GF-D8 (cell line): ENCODE data around the gene GTSF1L.
"Not testable (repeated sequence)": the region's sequence is repeated elsewhere in the genome, so short reads cannot be mapped to it uniquely, and the experiment has no call there.

Experiments used
- DNase-seq: peaks from one replicate; lab custom pipeline; 2025; lab: John Stamatoyannopoulos, UW

Gene GTSF1L

DNA sequence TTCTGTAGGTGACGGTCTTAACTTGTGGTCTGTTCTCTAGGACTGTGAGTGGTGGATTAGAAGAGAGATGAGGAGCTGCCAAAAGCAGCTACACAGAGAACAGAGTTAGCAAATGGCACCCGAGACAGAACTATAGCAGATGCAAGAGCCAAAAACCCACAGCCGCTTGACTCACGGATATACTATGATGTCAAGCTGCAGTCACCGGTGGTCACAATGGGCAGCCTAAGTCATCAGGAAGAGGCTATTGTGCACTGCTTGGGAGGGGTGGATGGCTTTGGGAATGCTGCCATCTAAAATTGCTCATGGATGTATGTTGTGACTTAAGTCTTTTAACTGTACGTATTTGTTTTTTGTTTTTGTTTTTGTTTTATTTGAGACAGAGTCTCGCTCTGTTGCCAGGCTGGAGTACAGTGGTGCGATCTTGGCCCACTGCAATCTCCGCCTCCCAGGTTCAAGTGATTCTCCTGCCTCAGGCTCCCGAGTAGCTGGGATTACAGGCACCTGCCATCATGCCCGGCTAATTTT is at the start of gene GTSF1L:
Gene GTSF1L, minus strand, starts transcription at position 192 of the 528 bp plus-strand sequence. CDS start 308 bp downstream, outside the sequence.
- DNase-seq: no peak

DNA sequence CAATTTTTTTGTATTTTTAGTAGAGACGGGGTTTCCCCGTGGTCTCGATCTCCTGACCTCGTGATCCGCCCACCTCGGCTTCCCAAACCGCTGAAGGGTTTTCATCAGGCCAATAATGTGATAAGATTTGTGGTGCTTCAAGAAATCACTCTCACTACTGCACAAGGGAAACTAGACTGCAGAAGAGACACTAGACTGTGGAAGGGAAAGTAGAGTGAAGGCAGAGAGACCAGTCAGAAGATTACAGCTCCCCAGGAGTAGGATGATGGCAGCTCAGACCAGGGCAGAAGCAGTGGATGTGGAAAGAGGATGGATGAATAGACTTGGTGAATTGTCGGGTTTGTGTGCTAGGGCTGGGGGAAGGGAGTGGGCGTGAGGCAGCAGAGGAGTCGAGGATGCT is 48.0 kb upstream of the GTSF1L start:
- no peak for DNase-seq

DNA sequence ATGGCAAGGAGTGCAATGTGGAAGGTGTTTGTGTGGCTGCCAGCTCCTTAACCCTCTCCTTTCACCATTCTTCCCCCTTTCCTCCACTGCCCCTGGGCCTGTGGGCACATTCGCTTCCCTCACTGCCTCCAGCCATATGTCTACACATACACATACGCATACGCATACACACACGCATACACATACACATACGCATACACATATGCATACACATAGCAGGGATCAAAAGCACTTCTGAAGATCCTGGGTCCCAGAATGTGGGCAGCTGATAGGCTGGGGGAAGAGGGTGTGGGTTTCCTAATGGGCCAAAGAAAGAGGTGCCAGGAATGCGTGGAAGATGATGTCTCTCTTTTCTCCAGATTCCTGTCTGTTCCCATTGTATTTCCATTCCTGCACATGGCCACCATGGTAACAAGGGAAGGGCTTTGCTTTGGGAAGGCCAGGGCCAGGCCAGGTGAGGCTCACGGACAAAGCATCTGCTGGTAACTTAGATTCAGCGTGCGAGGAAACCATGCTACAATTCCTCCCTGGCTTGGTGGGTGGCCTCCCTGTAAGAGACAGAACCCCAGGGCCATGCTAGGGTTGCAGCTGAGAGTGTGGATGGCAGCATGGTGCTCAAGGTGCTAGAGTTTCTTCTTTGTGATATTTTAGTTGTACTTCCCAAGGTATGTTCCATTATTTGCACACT is 44.8 kb upstream of the GTSF1L start:
- DNase-seq: no peak

GRCh38 chr20:43770342-43770741 is 43.5 kb upstream of the GTSF1L start:
- no peak for DNase-seq

GRCh38 chr20:43767686-43768474 is 41.1 kb upstream of the GTSF1L start:
- DNase-seq: no peak

DNA sequence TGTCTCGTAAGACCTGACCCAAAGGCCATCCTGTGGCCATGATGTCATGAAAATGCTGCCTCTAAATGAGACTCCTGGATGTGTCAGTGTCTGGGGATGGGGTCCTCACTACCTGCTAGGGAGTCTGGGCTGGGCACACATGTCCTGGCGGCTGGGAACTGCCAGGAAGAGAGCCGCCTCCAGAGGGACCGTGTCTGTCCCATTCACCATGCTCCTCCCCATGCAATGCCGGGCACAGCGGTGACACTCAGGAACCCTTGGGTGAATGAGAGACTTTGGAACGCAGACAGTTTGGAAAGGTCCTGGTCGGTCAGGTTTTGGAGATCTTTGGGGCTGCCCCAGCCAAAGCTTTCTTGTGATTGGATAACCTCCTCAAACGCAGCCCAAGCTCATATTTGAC is 40.1 kb upstream of the GTSF1L start:
- DNase-seq: no peak

GRCh38 chr20:43766385-43766784 is 39.6 kb upstream of the GTSF1L start:
- DNase-seq: no peak

DNA sequence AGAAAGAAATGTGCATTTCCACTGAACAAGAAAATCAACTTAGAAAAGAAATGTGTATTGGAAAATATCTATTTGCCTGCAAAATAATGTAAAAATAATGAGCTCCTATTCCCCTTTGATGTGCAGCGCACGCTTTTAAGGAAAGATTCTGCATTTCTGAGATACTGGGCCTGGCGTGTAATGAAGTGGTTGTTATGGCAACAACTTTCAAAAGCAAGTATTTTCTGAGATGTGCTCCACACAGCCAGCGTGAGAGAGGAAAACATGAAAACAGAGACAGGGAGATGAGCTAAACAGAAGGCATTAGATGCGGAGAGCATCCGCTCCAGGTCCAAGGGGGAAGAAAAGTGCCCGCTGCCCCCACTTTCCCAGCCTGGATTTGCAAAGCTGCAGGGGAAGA is 39.1 kb upstream of the GTSF1L start:
- DNase-seq: no peak

DNA sequence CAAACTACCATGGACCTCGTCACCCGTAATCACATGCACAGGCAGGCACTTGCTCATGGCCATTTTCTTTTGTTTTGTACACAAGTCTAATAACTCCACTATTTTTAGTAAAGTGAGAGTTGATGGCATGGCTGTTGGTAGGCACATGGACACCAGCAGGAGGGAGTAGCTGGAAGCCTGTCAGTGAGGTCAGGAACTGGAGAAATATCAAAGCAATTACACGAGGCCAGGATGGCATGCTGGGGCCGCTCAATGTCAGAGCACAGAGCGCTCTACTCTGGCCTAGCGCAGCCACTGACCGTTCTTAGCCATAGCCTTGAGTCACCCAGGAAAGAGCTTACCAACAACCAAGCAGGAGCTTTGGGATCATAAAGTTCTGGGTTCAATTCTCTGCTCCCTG is 36.1 kb upstream of the GTSF1L start:
- no peak for DNase-seq

- DNase-seq: no peak
These were observed 34.9 kb upstream of the GTSF1L start for GRCh38 chr20:43761386-43762340.

DNA sequence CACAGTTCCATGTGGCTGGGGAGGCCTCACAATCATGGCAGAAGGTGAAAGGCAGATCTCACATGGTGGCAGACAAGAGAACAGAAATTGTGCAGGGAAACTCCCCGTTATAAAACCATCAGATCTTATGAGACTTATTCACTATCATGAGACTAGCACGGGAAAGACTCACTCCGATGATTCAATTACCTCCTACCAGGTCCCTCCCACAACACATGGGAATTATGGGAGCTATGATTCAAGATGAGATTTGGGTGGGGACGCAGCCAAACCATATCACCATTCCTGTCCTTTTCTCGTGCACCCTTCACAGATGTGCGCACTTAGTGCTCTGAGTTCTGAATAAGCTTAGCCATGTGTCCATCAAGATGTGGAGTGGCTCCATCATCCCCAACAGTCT is 31.1 kb upstream of the GTSF1L start:
- DNase-seq: not testable (repeated sequence)

DNA sequence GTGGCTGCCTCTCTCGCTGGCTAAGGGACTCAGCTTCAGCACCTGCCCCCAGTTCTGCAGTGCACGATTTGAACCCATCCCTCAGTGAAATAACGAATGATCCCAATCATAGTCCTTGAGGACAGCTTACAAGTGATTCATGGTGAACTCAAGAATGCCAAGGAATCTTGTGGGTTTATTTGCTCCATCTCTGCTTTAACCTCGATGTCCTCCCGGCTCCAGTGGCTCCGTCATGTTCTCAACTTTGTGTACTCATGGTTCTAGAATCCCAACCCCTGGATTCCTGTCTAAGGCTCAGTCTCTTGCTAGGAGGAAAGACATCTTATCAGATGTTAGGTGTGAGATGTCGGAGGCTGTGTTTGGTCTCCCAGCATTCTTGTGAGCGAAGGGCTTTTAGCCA is 29.0 kb upstream of the GTSF1L start:
- DNase-seq: no peak

DNA sequence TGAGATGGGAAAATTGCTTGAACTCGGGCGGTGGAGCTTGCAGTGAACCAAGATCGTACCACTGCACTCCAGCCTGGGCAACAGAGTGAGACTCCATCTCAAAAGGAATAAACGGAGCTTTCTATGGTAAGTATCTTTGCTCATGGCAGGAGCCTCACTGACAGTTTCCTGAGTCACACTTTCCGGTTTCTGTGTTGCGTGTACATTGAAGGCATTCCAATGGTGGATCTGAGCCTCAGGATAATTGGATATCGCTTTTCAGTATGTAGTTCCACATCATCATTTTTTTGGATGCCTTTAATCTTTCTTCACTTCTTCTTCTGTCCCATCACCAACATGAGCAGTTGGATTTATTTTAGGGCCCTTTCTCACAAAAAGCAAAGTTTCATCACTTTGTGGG is 28.6 kb upstream of the GTSF1L start:
- DNase-seq: no peak

DNA sequence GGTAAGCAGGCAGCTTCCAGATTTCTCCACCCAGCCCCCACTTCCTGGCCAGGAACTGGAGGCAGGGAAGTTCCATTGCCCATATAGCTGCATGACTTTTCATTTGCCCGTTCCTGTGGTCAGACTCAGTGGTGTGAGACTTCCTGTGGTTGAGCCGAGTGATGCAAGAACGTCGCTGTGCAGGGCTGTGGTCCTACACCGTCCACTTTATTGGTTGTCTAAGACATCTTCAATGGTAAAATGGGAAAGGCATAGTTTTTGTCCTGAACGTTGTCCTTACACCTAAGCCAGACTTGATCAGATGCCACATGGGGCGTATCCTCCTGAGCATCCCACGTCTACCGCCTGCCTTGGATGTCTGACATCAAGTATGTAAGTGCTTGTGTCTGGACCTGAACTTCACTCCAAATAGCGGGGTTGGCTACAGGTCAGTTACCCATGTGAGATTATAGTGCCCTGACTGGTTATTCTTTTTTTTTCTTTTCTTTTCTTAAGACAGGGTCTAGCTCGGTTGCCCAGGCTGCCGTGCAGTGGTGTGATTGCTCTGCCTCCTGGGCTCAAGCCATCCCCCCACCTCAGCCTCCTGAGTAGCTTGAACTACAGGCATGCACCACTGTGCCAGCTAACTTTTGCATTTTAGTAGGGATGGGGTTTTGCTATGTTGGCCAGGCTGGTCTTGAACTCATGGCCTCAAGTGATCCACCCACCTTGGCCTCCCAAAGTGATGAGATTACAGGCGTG is 25.9 kb upstream of the GTSF1L start:
- peak; percentile 90 for DNase-seq

DNA sequence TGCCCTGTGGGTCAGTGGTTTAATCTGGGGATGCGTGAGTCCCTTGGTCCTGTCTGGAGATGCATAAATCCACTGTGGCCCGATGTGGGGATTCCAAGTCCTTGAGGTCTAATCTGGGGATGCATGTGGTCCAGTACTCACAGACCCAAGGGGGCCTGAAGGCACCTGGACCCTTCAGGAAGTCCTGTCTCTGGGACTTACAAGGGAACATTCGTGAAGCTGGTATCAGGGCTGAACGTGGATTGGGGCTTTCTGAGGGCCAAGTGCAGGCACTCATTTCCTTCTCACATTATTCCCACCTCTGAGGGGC is 25.2 kb upstream of the GTSF1L start:
- no peak for DNase-seq

DNA sequence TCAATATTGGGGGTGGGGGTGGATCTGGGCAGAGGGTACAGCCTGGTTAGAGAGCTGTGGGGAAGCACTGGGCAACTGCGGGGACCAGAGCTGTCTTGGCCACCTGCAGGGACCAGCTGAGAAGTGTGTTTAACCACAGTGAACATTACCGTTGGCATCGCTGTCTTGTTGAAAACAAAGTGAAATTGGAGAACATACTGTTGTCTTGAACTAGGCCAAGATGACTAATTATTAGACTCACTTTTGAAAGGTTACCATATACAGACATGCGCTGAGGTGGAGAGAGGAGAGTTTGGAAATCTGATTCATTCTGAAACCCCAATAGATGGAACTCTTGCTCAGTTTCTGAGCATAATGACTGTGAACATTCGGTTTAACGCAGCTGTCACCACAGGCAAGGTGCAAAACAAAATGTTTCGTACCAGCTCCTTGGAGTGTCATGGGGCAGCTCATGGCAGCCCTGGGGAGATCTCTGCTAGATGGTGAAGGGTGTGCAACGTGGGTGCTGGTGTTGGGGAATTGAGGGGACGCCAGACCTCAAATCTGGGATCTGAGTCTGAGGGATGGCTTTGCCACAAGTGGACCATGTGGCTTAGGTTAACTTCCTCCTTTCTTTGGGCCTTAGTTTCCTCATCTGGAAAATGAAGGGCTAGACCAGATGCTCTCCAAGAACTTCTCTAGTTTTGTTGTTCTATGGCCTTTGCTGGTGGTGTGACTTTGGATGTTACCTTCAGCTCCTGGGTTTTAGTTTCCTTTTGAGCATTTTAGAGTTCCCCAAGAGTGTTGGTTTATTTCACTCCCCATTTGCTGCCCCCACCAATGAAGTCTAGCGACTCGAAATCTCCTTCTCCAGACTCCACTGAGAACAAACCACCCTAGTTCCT is 24.6 kb upstream of the GTSF1L start:
- peak; percentile 55 for DNase-seq

GRCh38 chr20:43750774-43751166 is 24.0 kb upstream of the GTSF1L start:
- DNase-seq: no peak

DNA sequence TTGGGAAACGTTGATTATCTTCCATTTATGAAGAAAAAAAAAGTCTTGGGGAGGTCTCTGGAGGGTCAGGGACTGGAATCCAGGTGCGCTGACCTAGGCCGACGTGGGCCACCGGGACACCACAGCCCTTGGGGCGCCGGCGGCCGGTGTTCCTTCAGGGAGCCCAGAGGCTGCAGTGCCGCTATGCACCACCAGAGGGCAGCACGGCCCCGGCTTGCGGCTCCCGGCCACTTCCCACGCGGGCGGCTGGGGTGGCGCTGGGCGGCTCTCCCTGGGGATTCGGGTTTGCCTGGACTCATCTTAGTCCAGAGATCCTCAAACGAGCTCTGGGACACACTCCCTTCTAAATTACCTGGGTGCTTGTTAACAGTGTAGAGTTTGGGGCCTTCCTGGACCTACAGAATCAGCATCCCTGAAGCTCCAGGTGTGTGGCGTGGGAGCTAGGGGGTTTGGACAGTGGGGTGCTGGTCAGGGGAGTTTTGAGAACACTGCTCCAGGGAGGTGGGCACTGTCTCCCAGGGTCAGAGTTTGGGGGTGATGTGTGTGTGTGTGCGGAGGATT is 23.0 kb upstream of the GTSF1L start:
- DNase-seq: no peak

DNA sequence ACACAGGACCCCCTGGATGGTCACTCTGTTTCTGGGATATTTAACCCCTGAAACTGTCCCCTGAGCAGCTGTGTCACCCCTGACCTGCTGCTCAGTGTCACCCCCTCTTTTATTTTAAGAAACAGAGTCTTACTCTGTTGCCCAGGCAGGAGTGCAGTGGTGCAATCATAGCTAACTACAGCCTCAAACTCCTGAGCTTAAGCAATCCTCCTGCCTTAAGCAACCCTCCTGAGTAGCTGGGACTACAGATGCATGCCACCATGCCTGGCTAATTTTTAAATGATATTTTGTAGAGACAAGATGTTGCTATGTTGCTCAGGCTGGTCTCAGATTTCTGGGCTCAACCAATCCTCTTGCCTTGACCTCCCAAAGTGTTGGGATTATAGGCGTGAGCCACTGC is 21.5 kb upstream of the GTSF1L start:
- DNase-seq: peak; percentile 78
